Uterine smooth muscle cell (primary cell): ENCODE results near the gene CHCHD2. TPM values are rescaled to one million over a fixed set of nuclear protein-coding genes. Genes with fewer than 3 reads are reported as not detected.

Source experiments
- total RNA-seq: library from RNA; depleted of rRNA; stranded (reverse); fragments of >200 nt; gene quantifications from 2 replicates; pipeline ENCODE4 v1.2.3, GENCODE V29; 2014

The CHCHD2 gene, protein sequence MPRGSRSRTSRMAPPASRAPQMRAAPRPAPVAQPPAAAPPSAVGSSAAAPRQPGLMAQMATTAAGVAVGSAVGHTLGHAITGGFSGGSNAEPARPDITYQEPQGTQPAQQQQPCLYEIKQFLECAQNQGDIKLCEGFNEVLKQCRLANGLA
- total RNA-seq, result 535 and 580 TPM in 2 replicates

DNA sequence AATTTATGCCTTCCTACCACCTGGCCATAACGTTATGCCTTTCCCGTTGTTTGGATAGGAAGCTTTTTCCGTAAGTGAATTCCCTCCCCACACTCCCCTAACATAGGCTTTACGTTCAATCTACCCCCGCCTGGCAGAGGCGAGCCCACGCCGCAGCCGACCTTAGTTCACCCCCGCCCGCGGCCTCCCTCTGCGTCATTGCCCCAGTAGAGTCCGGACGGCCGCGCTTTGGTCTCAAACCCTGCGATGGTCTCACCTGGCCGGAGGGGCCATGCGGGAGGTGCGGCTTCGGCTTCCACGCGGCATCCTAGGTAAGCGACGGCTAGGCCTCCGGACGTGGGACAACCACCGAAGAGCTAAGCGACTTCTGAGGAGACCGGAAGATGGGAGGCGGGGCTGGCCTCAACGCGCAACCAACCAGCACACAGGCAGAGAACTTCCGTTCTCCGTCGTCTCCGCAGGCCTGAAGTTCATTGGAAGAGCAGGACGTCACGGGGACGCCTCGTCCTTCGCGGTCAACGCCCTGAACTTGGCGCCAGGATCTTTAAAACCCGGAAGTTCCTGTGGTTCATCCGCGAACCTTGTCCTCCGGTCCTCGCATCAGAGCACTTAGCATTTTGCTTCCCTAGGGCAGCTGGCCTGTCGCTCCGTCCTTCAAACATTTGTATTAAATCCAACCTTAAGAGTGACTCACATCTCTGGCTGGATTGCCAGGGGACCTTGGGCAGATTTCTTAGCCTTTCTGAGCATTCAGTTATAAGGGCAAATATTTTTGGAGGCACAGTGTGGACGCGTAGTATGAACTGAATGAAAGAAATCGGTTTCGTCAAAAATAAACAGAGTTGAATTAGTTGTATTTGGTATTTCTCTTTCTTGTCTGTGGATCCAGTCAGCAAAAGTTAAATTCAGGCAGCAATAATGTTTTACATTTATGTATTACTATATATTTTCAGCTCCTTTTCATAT, at the start of gene CHCHD2:
Gene CHCHD2, minus strand, starts transcription at position 369 of the 966 bp plus-strand sequence. Its CDS starts 63 bp downstream, at position 306.

DNA sequence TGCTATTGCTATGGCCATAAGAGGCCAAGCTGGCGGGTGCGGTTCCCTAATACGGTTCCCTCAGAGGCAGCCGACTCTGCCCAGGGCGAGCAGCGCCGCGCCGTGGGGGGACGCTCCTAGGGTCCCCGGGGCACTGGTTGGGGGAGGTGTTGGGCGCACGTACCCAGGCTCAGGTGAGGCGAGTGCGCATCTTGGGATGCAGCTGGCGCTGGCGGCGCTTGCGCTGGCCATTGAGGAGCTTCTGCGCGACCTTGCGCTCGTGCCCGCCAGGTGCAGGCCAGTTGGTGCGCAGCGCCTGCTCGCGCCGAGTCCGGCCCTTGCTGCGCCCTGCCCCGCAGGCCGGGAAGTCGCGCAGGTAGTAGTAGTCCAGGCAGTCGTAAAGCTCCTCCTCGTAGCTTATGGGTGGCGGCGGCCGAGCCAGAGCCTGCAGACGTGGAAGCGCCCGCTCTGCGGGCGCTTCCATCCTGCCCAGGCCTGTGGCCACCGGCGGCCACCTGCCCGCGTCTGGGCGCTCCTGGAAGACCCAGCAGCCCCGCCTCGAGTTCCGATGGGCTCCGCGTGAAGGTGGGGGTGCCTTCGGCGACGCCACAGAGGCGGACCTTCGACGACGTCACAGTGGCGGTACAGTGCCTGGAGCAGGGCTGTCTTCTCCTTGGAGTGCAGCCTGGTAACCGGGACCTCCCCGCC, 9.7 kb upstream of the CHCHD2 start, which contains the start of gene NUPR2:
Gene NUPR2, minus strand, starts transcription at position 566 of the 687 bp plus-strand sequence. Its CDS starts 103 bp downstream, at position 463.

DNA sequence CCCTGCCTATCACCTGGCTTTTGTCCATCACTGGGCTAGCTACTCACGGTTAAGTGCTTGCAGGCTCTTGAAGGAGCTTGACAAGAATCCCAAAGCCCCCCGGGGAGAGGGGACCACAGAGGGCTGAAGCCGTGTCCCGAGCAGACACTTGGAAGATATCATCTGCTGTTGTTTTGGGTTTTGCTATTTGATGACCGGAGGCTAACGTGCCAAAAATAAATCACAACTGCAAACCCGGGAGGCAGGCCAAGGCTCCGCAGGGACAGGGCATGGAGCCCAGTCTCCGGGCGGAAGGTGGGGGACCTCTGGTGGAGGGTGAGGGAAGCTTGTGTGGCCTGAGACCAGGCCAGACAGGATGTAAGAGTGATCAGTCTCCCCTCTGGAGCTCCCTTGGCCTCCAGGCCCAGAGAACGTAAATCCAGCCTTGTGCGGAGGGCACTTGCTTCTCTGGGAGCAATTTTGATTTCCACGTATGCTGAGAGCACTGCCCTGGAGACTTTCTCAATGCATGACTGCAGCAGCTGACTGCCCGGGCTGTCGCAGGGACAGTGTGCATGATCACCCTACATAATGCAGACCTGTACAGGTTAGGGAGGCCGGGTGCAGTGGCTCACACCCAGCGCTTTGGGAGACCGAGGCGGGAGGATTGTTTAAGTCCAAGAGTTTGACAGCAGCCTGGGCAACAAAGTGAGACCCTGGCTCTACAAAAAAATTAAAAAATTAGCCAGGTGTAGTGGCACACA, 13.3 kb downstream of the CHCHD2 start, which contains the start of gene PHKG1:
Gene PHKG1, minus strand, starts transcription at position 164 of the 743 bp plus-strand sequence. CDS start 4,011 bp downstream, outside the sequence.

DNA sequence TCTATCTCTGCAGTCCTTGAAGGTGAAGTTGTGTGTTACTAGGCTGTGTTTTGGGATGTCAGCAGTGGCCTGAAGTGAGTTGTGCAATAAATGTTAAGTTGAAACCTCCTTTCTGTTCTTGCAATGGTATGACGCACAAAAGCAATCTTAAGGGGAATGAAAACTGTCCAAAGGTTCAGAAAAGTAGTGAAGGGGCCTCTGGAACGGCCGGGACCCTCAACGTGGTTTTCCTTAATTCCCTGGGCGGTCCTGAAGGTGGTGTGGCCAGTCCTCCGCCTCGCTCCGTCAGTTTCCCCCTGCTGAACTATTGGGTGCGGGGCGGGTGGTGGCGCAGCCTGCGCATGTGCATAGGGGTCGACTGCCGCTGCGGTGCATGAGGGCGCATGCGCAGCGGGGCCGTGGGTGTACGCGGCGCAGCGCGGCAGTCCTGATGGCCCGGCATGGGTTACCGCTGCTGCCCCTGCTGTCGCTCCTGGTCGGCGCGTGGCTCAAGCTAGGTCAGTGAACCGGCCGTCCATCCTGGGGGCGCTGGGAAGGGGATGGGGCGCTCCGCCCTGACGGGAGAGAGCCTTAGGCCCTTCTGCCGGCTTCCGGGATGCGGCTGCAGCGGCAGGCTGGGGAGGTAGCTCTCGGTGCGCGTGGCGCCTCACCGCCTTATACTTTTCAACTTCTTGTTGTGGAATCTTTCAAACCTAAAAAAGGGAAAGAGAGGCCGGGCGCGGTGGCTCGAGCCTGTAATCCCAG, 42.2 kb downstream of the CHCHD2 start, which contains the start of gene SUMF2:
Gene SUMF2, plus strand, starts transcription at position 405 of the 744 bp plus-strand sequence. Its CDS starts 26 bp downstream, at position 431.

Other genes starting within 250 kb of the CHCHD2 start
- not detected in 2 replicates for gene SEPTIN14, start 243.7 kb downstream of the CHCHD2 start, total RNA-seq
- 1.4 and 2.1 TPM in 2 replicates for gene ZNF713, start 219.0 kb downstream of the CHCHD2 start, total RNA-seq
- 11.2 and 13.9 TPM in 2 replicates for gene MRPS17, start 154.6 kb downstream of the CHCHD2 start, total RNA-seq
- 43.6 and 49.0 TPM in 2 replicates for gene NIPSNAP2, start 141.9 kb downstream of the CHCHD2 start, total RNA-seq
- gene PSPH, start 55.0 kb downstream of the CHCHD2 start, total RNA-seq, result 108 and 180 TPM in 2 replicates
- gene CCT6A, start 54.7 kb downstream of the CHCHD2 start, total RNA-seq, result 237 and 339 TPM in 2 replicates
- 194 and 245 TPM in 2 replicates for gene SUMF2, start 42.2 kb downstream of the CHCHD2 start, total RNA-seq
- 0.62 and 0.66 TPM in 2 replicates for gene PHKG1, start 13.5 kb downstream of the CHCHD2 start, total RNA-seq
- not detected in 2 replicates for gene NUPR2, start 9.9 kb upstream of the CHCHD2 start, total RNA-seq